ENCODE results near the gene MECR.

MECR gene

DNA sequence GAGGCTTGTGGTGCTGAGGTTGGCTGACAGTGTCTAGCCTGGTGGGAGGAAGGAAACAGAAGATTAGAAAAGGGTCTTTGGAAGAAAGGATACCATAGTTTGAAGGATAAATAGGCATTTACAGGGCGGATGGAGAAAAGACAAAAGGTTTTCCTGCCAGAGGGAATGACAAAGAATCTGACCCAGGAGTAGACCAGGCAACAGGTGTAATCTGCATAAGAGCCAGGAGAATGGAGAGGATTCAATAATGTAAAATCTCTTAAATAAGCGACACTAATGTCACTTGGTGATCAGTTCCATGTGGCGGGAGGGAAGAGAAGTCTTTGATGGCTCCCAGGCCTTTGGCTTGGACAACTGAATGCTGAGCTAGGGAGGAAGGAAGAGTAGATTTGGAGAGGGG lies 9.4 kb downstream of the MECR start:
- ATAC-seq (ENCODE audit: low read depth): no peak
- no peaks in the 10 kb centered on the region for H3K9me3 ChIP-seq (ENCODE audit: severe bottlenecking)
- H3K4me3 ChIP-seq (ENCODE audit: severe bottlenecking): no peak overlapping the region
- peaks cover 54% of the 10 kb centered on the region for H3K36me3 ChIP-seq (ENCODE audit: low read depth)
- DNase-seq (ENCODE audit: low spot score): no peak
- H3K27ac ChIP-seq (ENCODE audit: poor library complexity, severe bottlenecking): no peak overlapping the region
- TF ChIP-seq, protein P1, sequence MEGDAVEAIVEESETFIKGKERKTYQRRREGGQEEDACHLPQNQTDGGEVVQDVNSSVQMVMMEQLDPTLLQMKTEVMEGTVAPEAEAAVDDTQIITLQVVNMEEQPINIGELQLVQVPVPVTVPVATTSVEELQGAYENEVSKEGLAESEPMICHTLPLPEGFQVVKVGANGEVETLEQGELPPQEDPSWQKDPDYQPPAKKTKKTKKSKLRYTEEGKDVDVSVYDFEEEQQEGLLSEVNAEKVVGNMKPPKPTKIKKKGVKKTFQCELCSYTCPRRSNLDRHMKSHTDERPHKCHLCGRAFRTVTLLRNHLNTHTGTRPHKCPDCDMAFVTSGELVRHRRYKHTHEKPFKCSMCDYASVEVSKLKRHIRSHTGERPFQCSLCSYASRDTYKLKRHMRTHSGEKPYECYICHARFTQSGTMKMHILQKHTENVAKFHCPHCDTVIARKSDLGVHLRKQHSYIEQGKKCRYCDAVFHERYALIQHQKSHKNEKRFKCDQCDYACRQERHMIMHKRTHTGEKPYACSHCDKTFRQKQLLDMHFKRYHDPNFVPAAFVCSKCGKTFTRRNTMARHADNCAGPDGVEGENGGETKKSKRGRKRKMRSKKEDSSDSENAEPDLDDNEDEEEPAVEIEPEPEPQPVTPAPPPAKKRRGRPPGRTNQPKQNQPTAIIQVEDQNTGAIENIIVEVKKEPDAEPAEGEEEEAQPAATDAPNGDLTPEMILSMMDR (IDR thresholded peaks at IDR 0.05; ENCODE audit: poor library complexity, severe bottlenecking): no peak
- H3K4me1 ChIP-seq (ENCODE audit: insufficient read depth, poor library complexity, severe bottlenecking): no peaks in the 10 kb centered on the region
- H3K27me3 ChIP-seq (ENCODE audit: insufficient read depth, poor library complexity, severe bottlenecking): no peaks in the 10 kb centered on the region

DNA sequence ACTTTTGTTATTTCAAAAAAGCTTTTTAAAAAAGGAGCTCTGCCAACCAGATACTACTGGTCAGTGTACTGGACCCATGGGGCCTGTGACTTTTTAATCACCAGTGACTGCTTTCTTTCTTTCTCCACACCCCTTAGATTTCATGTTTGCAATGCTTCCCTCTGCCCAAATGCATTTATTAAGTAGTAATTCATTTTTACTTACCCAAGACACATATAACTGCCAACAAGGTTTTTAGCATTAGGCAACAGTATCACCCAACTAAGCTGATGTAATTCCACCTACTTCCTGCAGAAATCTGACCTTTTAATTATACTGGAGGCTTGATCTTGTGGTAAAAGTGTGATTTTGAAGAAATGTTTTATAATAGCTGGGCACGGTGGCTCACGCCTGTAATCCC lies 12.5 kb downstream of the MECR start:
- H3K4me3 ChIP-seq (ENCODE audit: severe bottlenecking): no peak overlapping the region
- H3K27ac ChIP-seq (ENCODE audit: poor library complexity, severe bottlenecking): no peak overlapping the region
- H3K4me1 ChIP-seq (ENCODE audit: insufficient read depth, poor library complexity, severe bottlenecking): no peaks in the 10 kb centered on the region
- H3K27me3 ChIP-seq (ENCODE audit: insufficient read depth, poor library complexity, severe bottlenecking): no peaks in the 10 kb centered on the region
- no peak for DNase-seq (ENCODE audit: low spot score)
- no peak for ATAC-seq (ENCODE audit: low read depth)
- H3K9me3 ChIP-seq (ENCODE audit: severe bottlenecking): no peaks in the 10 kb centered on the region
- TF ChIP-seq, protein P1 (IDR thresholded peaks at IDR 0.05; ENCODE audit: poor library complexity, severe bottlenecking): no peak
- H3K36me3 ChIP-seq (ENCODE audit: low read depth): peaks cover 62% of the 10 kb centered on the region

DNA sequence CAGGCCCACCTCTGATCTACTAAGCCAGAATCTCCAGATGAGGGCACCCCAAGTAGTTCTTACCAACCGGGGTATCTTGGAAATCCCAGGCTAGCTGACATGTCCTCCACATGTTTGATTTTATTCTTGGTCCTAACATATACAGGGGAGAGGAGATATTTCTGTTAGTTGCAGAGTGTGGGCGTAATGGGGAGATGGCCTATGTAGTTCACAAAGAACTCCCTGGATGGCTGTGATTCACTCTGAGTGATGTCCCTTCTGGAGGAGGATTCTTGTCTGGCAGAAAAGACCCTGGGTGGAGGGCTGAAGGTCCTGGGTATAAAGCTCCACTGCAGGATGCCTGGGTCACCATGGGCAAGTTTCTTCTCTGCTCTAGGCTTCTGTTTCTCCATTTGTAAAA lies 13.1 kb downstream of the MECR start:
- DNase-seq (ENCODE audit: low spot score) (no peak), ATAC-seq (ENCODE audit: low read depth) (no peak)
- TF ChIP-seq, protein P1 (IDR thresholded peaks at IDR 0.05; ENCODE audit: poor library complexity, severe bottlenecking): no peak
- Histone ChIP-seq H3K36me3 (ENCODE audit: low read depth) (peaks cover 60% of the 10 kb centered on the region), H3K4me1 (ENCODE audit: insufficient read depth, poor library complexity, severe bottlenecking) (no peaks in the 10 kb centered on the region), H3K27ac (ENCODE audit: poor library complexity, severe bottlenecking) (no peak overlapping the region), H3K4me3 (ENCODE audit: severe bottlenecking) (no peak overlapping the region), H3K9me3 (ENCODE audit: severe bottlenecking) (no peaks in the 10 kb centered on the region), H3K27me3 (ENCODE audit: insufficient read depth, poor library complexity, severe bottlenecking) (no peaks in the 10 kb centered on the region)

DNA sequence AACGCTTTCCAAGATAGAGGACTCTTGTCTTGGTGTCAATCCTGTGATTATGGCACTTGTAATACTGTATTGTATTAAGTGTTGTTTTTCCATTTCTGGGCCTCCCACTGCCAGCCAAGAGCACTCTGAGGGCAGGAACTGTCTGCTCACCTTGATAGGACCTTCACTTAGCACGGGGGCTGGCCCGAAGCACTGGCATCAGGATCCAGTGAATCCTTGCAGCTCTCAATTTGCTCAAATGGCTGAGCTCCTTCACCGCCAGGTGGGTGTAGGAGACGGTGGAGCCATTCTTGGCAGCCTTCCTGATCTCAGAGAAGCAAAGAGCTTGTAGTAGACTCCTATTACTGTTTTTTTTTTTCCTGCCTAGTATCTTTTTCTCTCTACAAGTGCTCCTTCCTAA lies 17.7 kb downstream of the MECR start:
- TF ChIP-seq, protein P1 (IDR thresholded peaks at IDR 0.05; ENCODE audit: poor library complexity, severe bottlenecking): no peak
- no peak overlapping the region for H3K4me3 ChIP-seq (ENCODE audit: severe bottlenecking)
- no peaks in the 10 kb centered on the region for H3K4me1 ChIP-seq (ENCODE audit: insufficient read depth, poor library complexity, severe bottlenecking)
- peaks cover 56% of the 10 kb centered on the region for H3K36me3 ChIP-seq (ENCODE audit: low read depth)
- ATAC-seq (ENCODE audit: low read depth): no peak
- no peaks in the 10 kb centered on the region for H3K27me3 ChIP-seq (ENCODE audit: insufficient read depth, poor library complexity, severe bottlenecking)
- DNase-seq (ENCODE audit: low spot score): no peak
- no peak overlapping the region for H3K27ac ChIP-seq (ENCODE audit: poor library complexity, severe bottlenecking)
- no peaks in the 10 kb centered on the region for H3K9me3 ChIP-seq (ENCODE audit: severe bottlenecking)

DNA sequence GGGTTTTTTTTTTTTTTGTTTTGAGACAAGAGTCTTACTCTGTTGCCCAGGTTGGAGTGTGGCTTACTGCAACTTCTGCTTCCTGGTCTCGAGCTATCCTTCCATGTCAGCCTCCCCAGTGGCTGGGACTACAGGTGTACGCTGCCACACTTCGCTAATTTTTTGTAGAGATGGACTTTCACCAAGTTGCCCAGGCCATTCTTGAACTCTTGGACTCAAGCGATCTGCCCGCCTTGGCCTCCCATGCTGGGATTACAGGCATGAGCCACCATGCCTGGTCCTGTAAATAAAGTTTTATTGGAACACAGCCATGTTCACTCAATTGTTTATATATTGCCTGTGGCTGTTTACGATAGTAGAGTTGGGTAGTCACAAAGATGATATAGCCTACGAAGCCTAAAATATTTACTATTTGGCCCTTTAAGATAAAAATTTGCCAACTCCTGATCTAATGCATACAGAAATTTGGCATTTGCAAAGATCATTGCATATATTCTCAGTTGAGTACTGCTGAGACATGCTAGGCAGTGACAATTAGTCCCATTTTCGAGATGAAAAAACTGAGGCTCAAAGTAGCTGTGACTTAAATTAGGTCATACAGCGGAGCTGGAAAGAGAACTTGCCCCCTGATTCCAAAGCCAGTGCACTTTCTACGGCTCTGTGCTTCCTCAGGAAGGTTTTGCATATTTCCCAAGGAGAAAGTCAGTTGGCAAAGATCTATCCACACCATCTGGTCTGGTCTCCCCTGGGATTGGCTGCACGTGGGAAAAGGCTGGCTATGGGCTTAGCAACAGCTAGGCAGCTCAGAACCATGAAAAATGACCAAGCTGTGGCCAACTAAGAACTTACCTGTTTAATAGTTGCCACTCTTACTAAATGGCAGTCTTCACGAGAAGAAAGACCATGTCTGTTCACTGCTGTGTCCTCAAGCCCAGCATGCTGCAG lies 19.4 kb downstream of the MECR start:
- H3K36me3 ChIP-seq (ENCODE audit: low read depth): peaks cover 45% of the 10 kb centered on the region

More for the DNA sequence above, 19.4 kb downstream of the MECR start:
- no peak for DNase-seq (ENCODE audit: low spot score)
- TF ChIP-seq, protein P1 (IDR thresholded peaks at IDR 0.05; ENCODE audit: poor library complexity, severe bottlenecking): no peak
- no peak for ATAC-seq (ENCODE audit: low read depth)
- H3K4me1 ChIP-seq (ENCODE audit: insufficient read depth, poor library complexity, severe bottlenecking): no peaks in the 10 kb centered on the region
- H3K27me3 ChIP-seq (ENCODE audit: insufficient read depth, poor library complexity, severe bottlenecking): no peaks in the 10 kb centered on the region
- H3K9me3 ChIP-seq (ENCODE audit: severe bottlenecking): no peaks in the 10 kb centered on the region
- H3K27ac ChIP-seq (ENCODE audit: poor library complexity, severe bottlenecking): no peak overlapping the region
- H3K4me3 ChIP-seq (ENCODE audit: severe bottlenecking): no peak overlapping the region
